Activated CD4-positive, alpha-beta T cell treated with anti-CD3 and anti-CD28 coated beads, Interleukin-2, Interleukin-4, amounts not matched to agents 100 ng/mL and 50 ng/mL, durations not matched to agents 16 hours and 8 hours (primary cell): ENCODE data around the gene C20orf202.
A peak's percentile ranks its signal among the peaks of the same experiment; 100 is the strongest.

Source experiments
- DNase-seq: peaks from one replicate; pipeline ENCODE4 v3.0.0-alpha.2; 2020; ENCODE audit warnings: low spot score

Gene C20orf202

DNA sequence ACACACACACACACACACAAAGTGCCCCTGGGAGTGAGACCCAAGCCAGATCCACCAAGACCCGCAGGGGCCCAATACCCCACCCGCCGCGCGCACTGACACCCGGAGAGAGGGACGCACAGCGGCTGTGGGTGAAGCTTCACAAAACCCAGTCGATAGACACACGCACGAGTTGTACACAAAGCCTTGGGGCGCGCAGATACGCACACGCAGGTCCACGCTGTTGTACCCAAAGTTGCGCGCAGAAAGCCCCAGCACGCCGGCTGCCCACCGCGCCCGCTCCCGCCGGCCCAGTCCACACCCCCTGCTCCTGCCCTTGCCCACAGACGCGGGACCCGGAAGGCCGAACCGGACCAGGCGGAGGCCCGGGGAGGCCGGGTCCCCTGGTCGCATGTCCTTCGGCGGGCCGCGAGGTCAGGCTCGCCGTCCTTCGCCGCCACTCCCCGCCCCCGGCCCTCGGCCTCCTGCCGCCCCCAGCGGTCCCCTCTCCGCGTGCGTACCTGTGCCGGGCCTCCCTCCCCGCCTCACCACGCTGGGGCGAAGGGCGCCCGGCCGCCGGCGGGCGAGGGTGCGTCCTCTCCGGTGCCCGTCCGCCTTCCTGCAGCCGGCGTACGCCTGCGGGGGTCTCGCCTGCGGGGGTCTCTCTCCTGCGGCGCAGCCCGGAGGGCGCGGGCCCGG, 18.5 kb upstream of the C20orf202 start, which contains the start of gene TMEM74B:
TSS of gene TMEM74B (minus strand) at position 344 of the 678 bp plus-strand sequence. CDS start 1,180 bp downstream, outside the sequence.
- DNase-seq: no peak

DNA sequence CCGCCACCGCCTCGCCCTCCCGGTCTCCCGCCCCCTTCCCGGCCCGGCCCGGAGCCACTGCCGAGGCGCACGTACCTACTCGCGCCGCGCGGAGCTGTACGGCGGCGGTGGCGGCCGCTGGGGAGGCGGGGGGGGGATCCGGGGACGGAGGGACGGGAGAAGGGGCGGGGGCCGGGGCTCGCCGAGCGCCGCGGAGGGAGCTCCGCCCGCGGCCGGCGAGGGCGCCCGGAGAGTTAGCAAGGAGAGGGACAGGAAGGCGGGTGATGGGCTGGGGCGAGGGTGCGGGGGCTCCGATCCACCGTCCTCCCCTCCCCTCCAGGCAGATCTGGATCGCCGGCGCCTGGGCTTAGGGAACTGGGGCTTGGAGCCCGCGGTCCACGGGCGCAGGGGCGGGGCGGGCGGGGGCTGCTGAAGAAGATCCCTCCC, 17.9 kb upstream of the C20orf202 start:
- DNase-seq: no peak

DNA sequence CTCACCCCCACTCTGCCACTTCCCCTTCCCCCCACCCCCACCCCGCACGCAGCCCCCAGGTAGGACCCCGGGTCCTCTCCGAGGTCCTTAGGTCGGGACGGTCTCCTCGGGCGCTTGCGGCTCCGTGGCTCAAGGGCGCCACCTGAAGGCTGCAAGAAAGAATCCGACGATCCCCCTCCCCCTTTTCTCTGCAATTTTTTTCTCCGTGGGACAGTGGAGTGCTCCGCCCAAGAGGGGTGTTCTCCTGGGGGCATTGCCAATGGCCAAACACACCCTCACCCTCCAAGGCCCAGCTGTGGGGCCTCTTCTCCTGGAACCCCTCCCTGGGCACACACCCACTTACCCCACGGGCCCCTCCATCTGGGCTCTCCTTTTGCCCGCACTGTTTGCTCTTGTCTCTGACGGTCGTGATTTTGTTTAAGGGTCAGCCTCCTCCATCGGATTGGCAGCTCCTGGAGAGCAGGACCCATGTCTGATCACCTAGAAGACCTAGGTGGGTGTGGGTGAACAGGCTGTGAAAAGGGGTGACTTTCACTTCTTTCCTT, 17.4 kb upstream of the C20orf202 start:
- DNase-seq: peak; percentile 58

DNA sequence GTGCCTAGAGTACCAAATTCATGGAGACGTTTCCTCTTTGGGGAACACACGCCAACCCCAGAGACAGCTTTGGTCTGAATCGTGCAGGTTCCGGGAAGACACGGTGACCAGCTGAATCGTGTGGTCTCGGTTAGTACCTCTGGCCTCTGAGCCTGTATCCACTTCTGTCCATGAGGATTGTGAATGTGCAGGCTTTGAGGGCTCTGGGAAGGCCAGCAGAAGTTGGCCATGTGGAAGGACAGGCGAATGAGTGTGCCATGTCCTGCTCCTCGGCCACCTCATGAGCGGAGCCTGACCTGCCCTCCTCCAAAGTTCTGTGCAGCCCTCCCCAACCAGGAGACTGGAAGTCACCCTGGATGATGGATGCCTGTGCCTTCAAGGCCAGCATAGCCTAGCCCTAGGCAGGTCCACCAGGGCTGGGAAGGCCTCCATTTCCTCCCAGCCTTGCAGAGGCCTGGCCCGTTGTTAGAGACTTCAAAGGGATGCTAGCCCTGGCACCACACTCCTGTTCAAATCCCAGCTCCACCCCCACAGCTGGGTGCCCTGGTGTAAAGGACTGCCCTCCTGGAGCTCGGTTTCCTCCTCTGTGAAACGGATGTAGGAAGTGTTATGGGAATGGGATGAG, 16.8 kb upstream of the C20orf202 start:
- DNase-seq: no peak

DNA sequence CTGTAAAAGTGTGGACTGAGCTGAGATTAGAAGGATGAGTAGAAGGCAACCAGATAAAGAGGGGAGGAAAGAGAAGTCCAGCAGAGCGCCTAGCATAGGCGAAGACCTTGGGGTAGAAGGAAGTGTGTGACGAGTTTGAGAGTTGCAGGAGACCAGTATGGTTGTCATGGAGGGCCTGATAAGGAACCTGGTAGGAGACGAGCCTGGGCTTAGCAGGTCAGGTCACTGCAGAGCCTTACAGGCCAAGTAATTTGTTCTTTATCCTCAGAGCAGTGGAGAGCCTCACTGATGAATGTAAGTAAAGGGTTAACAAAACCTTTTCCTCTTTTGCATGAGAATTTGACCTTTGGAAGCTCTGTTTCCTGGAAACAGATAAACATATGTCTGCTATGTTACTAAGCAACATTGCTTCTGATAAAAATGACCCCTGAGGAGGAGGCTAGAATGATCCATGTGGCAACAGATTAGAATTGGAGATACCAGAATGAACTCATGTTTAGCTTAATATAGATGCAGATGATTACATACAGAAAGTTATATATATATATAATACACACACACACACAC, 15.6 kb upstream of the C20orf202 start:
- DNase-seq: no peak

DNA sequence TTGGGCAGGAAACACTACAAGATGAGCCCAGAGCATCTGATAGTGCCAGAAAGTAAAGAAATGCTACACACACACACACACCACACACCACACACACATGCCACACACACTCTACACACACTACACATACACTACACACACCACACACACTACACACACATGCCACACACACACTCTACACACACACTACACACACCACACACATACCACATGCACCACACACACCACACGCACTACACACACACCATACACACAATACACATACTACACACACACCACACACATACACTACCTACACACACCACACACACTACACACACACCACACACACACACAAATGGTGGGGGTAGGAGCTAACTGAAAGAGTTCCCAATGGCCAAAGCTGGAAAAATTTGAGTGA, 14.9 kb upstream of the C20orf202 start:
- no peak for DNase-seq

DNA sequence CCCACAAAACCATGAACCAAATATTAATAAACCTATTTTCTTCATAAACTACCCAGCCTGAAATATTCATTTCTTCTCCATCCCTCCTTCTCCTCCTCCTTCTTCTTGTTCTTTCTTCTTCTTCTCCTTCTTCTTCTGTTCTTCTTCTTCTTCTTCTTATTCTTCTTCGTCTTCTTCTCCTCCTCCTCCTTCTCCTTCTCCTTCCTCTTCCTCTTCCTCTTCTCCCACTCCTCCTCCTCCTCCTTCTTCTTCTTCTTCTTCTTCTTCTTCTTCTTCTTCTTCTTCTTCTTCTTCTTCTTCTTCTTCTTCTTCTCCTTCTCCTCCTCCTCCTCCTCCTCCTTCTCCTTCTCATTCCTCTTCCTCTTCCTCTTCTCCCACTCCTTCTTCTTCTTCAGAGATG, 13.4 kb upstream of the C20orf202 start:
- DNase-seq: no peak

DNA sequence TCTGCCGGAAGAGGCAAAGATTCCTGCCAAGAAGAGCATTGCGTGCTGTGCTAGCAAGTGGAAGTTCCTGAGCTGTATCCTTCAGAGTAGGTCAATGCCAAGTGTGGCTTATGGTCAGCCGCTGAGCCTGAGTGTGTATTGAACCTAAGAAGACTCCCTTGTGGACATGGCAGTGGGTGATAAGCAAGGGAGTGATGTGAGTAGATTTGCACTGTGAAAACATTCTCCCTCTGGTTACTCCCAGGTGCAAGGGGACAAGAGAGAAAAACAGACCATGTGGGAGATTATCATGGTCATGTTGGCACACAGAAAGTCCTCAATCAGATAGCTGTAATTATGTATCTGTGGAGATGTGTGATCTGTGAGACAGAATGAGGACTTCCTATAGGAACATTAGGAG, 12.4 kb upstream of the C20orf202 start:
- no peak for DNase-seq

DNA sequence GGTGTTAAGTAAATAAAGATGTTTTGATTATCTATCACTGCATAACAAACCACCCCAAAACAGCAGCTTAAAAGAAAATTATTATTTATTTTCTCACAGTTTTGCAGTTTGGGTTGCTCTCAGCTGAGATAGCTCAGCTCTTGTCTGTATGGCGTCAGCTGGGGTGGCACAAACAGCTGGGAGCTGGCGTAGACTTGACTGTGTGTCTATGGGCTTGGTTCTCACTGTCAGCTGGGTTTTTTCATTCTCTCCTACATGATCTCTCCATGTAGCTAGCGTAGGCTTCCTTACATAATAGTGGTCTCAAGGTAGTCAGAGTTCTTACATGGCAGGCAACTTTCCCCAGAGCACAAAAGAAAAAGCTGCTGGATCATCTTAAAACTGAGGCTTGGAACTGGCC, 12.0 kb upstream of the C20orf202 start:
- no peak for DNase-seq

DNA sequence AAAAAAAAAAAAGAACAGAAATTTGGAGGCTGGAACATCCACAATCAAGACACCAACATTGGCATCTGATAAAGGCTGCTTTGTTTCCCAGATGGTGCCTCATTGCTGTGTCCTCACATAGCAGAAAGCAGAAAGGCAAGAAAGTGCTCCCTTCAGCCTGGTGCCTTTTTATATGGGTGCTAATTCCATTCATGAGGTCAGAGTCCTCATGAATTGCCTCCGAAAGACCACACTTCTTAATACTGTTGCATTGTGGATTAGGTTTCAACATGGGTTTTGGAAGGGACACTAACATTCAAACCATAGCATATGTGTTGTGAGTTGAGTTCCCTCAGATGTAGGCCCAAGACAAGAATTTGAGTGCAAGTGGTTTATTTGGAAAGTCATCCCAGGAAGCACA, 8.0 kb upstream of the C20orf202 start:
- DNase-seq: no peak

DNA sequence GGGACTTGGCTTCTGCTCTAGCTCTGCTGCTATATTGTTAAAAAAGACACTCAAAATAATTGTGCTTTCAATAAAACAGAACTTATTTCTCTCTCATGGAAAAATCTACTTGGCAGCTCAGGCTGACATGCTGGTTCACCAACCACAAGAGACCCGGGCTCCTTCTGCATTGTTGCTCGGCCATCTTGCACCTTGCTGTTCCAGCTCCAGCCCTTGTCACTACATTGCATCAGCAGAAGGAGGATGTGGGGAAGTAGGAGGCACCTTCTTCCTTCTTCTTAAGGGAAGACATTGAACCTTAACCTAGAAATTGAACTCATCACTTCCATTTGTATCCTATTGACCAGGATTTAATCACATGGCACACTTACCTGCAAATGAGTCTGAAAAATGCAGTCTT, 6.6 kb upstream of the C20orf202 start:
- no peak for DNase-seq

DNA sequence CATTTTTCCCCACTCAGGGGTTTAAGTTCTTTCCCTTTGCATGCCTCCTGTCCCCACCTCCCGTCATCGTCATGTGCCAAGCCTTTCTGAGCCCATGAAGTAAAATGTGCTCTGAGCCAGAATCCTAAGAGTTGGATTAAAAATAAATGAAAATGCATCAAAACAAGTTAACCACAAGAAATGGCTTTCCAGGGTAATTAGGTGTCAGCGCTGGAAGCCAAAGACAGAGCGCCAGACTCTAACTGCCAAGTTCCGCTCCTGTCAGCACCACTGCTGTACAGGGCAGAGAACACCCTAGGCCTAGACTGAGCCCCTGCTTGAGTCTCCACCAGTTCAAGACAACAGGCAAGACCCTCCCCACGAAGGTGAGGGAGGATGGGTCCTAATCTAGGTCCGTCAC, 5.5 kb upstream of the C20orf202 start:
- DNase-seq: no peak

DNA sequence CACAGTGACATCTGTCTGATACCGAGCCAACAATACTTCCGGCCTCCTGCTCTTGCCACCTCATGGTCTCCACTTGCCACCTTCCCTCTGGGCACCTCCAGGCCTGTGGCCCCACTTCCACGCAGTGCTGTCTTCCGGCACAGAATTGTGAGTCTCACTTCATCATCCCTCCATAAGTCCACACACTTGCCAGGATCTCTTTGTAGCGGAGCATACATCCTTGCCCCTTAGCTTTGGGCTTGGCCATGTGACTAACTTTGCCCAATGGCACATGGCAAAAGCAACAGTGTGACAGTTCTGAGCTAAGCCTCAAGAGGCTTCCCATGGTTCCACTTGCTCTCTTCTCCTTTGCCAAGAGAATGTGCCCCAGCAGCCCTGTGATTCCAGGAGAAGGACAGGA, 4.5 kb upstream of the C20orf202 start:
- no peak for DNase-seq

DNA sequence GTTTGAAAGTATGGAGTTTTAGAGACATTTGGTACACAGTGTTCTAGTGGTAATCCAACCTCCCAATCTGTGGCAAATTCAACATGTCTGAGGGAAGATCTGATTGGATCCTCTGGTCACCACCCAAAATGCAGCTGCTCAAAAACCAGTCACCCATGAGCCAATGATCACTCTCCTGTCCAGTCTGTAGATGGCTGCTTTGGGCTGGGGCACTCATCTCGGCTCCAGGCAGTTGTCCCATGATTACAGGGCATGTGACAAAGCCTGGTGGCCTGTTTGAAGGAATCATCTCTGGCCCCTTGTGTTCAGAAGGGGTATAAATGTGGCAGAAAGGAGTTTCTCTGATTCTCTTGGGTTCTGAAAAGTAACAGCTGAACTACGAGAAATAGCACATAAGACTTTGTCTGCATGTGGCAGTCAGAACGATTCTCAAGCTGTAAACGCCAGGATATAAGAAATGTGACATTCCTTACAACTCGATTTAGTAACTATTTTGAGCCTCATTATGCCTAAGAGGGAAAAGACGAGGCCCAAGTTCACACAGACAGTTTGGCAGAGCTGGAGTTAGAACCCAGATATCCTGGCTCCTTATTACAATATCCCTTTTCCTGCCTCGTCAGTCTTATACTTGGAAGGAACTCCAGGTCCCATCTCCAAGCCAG, 3.9 kb upstream of the C20orf202 start:
- DNase-seq: no peak

DNA sequence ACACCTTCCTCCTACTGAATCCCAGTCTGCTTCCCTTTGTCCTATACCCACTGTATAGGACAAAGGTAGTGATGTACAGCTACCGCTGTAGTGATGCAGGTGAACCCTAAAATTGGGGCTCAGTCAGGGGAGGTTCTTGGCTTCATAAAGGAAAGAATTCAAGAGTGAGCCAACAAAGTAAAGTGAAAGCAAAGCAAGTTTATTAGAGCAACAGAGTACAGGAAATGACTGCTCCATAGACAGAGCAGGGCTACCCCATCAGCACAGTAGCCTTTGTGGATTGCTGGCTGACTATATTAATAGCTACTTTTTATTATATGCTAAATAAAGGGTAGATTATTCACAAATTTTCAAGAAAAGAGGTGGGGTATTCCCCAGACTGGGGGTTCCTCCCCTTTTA, 3.3 kb upstream of the C20orf202 start:
- DNase-seq: no peak

DNA sequence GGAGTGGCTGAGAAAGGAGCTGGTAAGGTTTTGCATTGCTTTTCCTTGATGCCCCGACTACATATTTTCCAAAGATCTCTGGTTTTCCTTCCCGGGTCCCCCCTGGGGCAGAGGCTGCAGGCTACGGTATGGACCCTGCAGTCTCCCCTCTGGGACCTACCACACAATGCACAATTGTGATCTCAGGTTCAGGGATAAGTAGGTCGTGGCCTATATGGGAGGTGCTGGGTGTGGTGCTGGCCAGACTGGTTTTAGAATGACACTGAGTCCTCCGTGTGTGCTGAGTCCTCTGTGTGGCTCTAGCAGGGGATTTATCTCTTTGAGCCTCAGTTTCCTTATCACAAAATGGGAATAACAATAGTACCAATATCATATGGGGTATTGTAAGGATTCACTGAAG, 376 bp downstream of the C20orf202 start:
- no peak for DNase-seq

DNA sequence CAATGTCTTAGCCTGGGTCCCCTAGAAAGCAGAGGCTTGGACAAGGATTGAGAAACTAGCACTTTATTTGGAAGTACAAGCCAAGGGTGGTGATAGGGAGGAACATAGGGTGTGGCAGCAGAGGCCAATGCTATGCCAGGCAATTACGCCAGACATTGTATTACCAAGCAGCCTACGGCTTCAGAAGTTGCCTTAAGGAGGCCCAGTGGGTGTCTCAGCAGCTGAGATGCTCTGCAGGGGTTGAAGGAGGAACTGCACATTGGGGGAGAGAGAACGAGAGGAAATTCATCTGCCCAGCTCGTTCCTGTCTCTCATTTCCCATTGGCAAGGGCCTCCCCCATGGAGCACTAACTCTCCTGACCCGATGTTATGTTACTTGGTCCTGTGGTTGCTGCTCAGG, 859 bp downstream of the C20orf202 start:
- no peak for DNase-seq

DNA sequence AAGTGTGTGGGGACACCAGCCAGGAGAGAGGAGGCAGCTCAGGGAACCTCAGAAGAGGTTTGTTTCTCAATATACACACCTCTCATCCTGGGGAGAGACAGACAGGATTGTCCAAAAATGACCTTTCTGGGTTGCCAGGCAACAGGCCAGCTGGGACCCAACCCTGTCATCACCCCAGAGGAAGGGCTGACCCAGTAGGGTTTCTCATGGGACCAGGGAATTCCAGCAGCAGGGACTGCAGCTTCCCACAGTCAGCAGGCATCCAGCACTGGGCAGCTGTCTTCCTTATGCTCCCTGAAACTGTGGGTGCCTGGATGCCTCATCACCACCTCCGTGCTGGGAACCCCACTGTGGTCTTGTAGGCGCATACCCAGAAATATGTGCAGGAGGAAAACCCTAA, 1.3 kb downstream of the C20orf202 start:
- no peak for DNase-seq

DNA sequence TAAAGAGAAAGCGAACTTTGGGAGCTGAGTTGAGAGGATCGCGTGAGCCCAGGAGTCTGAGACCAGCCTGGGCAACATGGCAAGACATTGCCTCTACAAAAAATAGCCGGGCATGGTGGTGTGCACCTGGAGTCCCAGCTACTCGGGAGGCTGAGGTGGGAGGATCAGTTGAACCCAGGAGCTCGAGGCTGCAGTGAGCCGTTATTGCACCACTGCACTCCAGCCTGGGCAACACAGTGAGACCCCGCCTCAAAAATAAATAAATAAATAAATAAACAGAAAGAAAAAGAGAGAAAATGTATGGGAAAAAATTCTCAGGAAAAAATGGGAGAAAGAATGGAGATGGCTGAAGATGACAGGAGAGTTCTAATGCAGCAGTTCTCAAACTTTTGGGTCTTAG, 2.5 kb downstream of the C20orf202 start:
- DNase-seq: no peak

DNA sequence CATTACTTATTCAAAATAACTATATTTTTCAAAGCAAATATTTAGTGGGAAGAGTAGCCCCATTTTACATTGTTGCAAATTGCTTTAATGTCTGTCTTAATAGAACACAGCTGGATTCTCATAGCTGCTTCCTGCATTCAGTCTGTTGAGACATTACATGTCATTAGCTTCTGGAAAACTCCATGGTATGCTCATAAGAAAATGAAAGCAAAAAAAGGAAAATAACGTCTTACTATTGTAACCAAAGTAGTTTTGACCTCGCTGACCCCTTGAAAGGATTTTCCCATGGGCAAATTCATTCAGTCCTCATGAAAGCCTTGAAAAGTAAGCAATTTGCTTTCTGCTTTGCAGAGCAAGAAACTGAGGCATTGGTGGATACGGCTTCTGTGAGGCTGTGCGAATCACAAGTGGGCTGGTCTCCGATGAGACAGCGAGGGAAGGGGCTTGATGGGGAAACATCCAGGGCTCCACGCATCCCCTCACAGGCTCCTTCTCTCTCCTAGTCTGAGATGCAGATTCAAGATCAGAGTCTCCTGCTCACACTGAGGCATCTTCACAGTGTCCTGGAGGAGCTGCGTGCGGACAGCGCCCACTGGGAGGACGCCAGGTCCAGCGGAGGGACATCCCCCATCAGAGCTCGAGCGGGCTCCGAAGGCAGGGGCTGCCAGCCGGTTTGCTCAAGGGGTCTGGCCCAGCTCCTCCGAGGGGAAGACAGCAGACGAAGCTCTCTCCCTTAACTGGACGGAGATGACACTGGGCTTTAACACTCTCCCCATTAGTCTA, 3.3 kb downstream of the C20orf202 start:
- DNase-seq: no peak

DNA sequence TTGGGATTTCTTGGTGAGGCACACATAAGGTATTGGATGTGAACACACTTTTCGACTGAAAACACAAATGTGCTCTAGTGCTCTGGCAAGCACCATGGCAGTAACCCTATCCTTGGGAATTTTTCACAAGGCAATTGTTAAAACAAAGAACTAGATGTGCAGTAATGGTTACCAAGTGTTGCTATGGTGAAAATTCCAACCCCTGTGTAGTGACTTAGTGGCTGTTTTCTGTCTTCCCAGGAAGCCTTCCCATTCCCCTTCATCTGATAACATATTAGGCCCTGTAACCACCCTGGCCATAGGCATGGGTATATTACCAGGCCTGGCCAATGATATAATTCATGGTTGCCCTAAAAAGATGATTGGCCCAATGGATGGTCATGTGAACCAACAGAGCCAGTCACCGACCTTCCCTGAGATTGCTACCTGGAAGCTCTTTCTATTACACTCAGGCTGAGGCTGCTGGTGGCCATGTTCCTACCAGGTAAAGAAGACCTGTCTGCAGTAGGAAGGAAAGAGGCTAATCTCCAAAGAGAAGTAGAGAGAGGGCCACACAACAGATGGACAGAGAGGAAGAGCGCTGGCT, 4.1 kb downstream of the C20orf202 start:
- no peak for DNase-seq
